SK-N-SH (cell line): Measurements from ENCODE around the gene STARD10. TPM values are rescaled to one million over a fixed set of nuclear protein-coding genes. Genes with fewer than 3 reads are reported as not detected.

Experiments
- CTCF ChIA-PET: fragments of 300-600, 350-600 bp; formaldehyde crosslinking; extraction: SDS; loops from one replicate; lab custom pipeline; 2021; lab: Yijun Ruan, JAX
- POLR2A ChIA-PET: fragments of 350-600 bp; sonication (Branson Sonifier 250); formaldehyde crosslinking; extraction: SDS; loops from one replicate; lab custom pipeline; 2020; ENCODE audit warnings: antibody characterized with exemption, inconsistent platforms; lab: Yijun Ruan, JAX
- DNase-seq: peaks from one replicate; pipeline ENCODE4 v3.0.0; 2012
- H2AFZ ChIP-seq: fragments of 200-600 bp; sonication (generic); 2 replicates; pipeline ENCODE4 v1.8.1; 2016; ENCODE audit warnings: antibody characterized with exemption, mild to moderate bottlenecking, low read depth
- H3F3A ChIP-seq: fragments of 200-600 bp; sonication (generic); replicated peaks from 2 replicates; pipeline ENCODE3; 2016; ENCODE audit warnings: antibody characterized with exemption, mild to moderate bottlenecking; ENCODE audit not compliant: insufficient read depth
- H3K27ac ChIP-seq, 2 experiments: fragments of 200-500 bp in 1 of 2; fragments of 200-600 bp in 1 of 2; sonication (Bioruptor generic) in 1 of 2; sonication (generic), shearing (Covaris generic) in 1 of 2; 2 replicates each; pipeline versions ENCODE4 v1.5.1 to v1.6.1; 2014 to 2016; ENCODE audit warnings: low read depth in 2 of 2, inconsistent platforms in 1 of 2, low read length in 1 of 2, mild to moderate bottlenecking in 1 of 2, mixed read lengths in 1 of 2
- H3K27me3 ChIP-seq: fragments of 200-600 bp; sonication (generic), shearing (Covaris generic); 2 replicates; pipeline ENCODE4 v1.6.1; 2016; ENCODE audit warnings: mixed run types; ENCODE audit not compliant: insufficient read depth
- H3K36me3 ChIP-seq, 2 experiments: fragments of 200-500 bp in 1 of 2; fragments of 200-600 bp in 1 of 2; sonication (Bioruptor generic) in 1 of 2; sonication (generic) in 1 of 2; replicated peaks in 1 of 2; 2 replicates each; pipeline versions ENCODE3 to v1.5.1; 2014 to 2016; ENCODE audit warnings: low read length in 1 of 2, mild to moderate bottlenecking in 1 of 2; ENCODE audit not compliant: insufficient read depth in 2 of 2, control insufficient read depth in 1 of 2
- H3K4me1 ChIP-seq, 2 experiments: fragments of 200-500 bp in 1 of 2; fragments of 200-600 bp in 1 of 2; sonication (Bioruptor generic) in 1 of 2; sonication (generic), shearing (Covaris generic) in 1 of 2; 2 replicates each; pipeline versions ENCODE4 v1.5.1 to v1.6.1; 2014 to 2016; ENCODE audit warnings: low read depth in 1 of 2, low read length in 1 of 2, mixed run types in 1 of 2; ENCODE audit not compliant: insufficient read depth in 2 of 2, control insufficient read depth in 1 of 2
- H3K4me2 ChIP-seq: fragments of 200-600 bp; sonication (generic), shearing (Covaris generic); 2 replicates; pipeline ENCODE4 v1.6.1; 2017; ENCODE audit warnings: mixed run types
- H3K4me3 ChIP-seq, 2 experiments: fragments of 200-500 bp in 1 of 2; fragments of 200-600 bp in 1 of 2; sonication (Bioruptor generic) in 1 of 2; sonication (generic), shearing (Covaris generic) in 1 of 2; 2 replicates each; pipeline versions ENCODE4 v1.5.1 to v1.8.1; 2014 to 2016; ENCODE audit warnings: low read depth in 2 of 2, inconsistent platforms in 1 of 2, low read length in 1 of 2, mild to moderate bottlenecking in 1 of 2, mixed read lengths in 1 of 2, moderate library complexity in 1 of 2
- H3K79me2 ChIP-seq: fragments of 200-600 bp; sonication (generic); 2 replicates; pipeline ENCODE4 v1.8.1; 2017; ENCODE audit warnings: mild to moderate bottlenecking; ENCODE audit not compliant: insufficient read depth
- H3K9ac ChIP-seq: fragments of 200-600 bp; sonication (generic); 2 replicates; pipeline ENCODE4 v1.6.1; 2017; ENCODE audit warnings: mixed run types
- H3K9me2 ChIP-seq: fragments of 200-600 bp; sonication (generic); 2 replicates; pipeline ENCODE4 v1.6.1; 2017; ENCODE audit warnings: mixed run types
- H3K9me3 ChIP-seq: fragments of 200-600 bp; sonication (generic); 2 replicates; pipeline ENCODE4 v1.6.1; 2017; ENCODE audit warnings: mixed run types, mild to moderate bottlenecking, moderate library complexity
- H4K20me1 ChIP-seq: fragments of 200-600 bp; sonication (generic); 2 replicates; pipeline ENCODE4 v1.6.1; 2017; ENCODE audit warnings: mild to moderate bottlenecking, mixed run types; ENCODE audit not compliant: insufficient read depth
- CHD2 ChIP-seq: fragments of 150-350 bp; IDR thresholded peaks from 2 replicates; pipeline ENCODE4 v1.6.1; 2018; ENCODE audit warnings: low read length; ENCODE audit not compliant: partially characterized antibody
- EZH2phosphoT487 ChIP-seq: fragments of 200-600 bp; sonication (generic); IDR thresholded peaks from 2 replicates; pipeline ENCODE4 v1.6.1; 2017; ENCODE audit warnings: low read depth, mixed run types, mild to moderate bottlenecking, antibody characterized with exemption, moderate library complexity, borderline replicate concordance
- FOSL2 ChIP-seq: IDR thresholded peaks from 2 replicates; pipeline ENCODE4 v1.4.0; 2012; ENCODE audit warnings: low read depth, mild to moderate bottlenecking, moderate library complexity, borderline replicate concordance
- FOXM1 ChIP-seq: IDR thresholded peaks from 2 replicates; pipeline ENCODE4 v1.4.0; 2012; ENCODE audit warnings: low read depth, mild to moderate bottlenecking
- GATA2 ChIP-seq: sonication (generic); formaldehyde crosslinking; IDR thresholded peaks from 2 replicates; pipeline ENCODE4 v1.5.0; 2020; ENCODE audit warnings: mild to moderate bottlenecking, missing genetic modification reagents
- MEF2A ChIP-seq: IDR thresholded peaks from 2 replicates; pipeline ENCODE4 v1.4.0; 2012; ENCODE audit warnings: low read depth, borderline replicate concordance
- MXI1 ChIP-seq: IDR thresholded peaks from 2 replicates; pipeline ENCODE4 v1.6.1; 2012; ENCODE audit warnings: mild to moderate bottlenecking, low read depth, low read length, improper control_type of control experiment
- NFIC ChIP-seq: IDR thresholded peaks from 2 replicates; pipeline ENCODE4 v1.4.0; 2012; ENCODE audit warnings: borderline replicate concordance
- RAD21 ChIP-seq: IDR thresholded peaks from 2 replicates; pipeline ENCODE4 v1.6.1; 2012; ENCODE audit warnings: mild to moderate bottlenecking, low read length
- RCOR1 ChIP-seq: fragments of 150-350 bp; IDR thresholded peaks from 2 replicates; pipeline ENCODE4 v1.6.1; 2017; ENCODE audit warnings: antibody characterized with exemption, low read length
- RXRA ChIP-seq: IDR thresholded peaks from 2 replicates; pipeline ENCODE4 v1.4.0; 2012; ENCODE audit warnings: low read depth, mild to moderate bottlenecking, borderline replicate concordance
- SIN3A ChIP-seq: IDR thresholded peaks from 2 replicates; pipeline ENCODE4 v1.6.1; 2012; ENCODE audit warnings: low read depth, mild to moderate bottlenecking, low read length, moderate library complexity, borderline replicate concordance
- SMC3 ChIP-seq: IDR thresholded peaks from 2 replicates; pipeline ENCODE4 v1.6.1; 2012; ENCODE audit warnings: low read depth, low read length, improper control_type of control experiment
- TAF1 ChIP-seq: IDR thresholded peaks from 2 replicates; pipeline ENCODE4 v1.6.1; 2012; ENCODE audit warnings: low read depth, mild to moderate bottlenecking, low read length, moderate library complexity, borderline replicate concordance
- TEAD4 ChIP-seq: IDR thresholded peaks from 2 replicates; pipeline ENCODE4 v1.4.0; 2012; ENCODE audit warnings: mild to moderate bottlenecking, borderline replicate concordance; ENCODE audit not compliant: insufficient read depth
- YY1 ChIP-seq: IDR thresholded peaks from 2 replicates; pipeline ENCODE4 v1.4.0; 2012; ENCODE audit warnings: low read depth, mild to moderate bottlenecking
- WGBS: methylation state at CpG from one replicate; pipeline ENCODE4 v1.1.6; 2017; ENCODE audit warnings: low lambda C conversion rate; 5-methylcytosine and 5-hydroxymethylcytosine counted together
- polyA plus RNA-seq, 3 experiments: library from polyadenylated mRNA; depleted of rRNA; stranded (reverse); fragments of >200 nt; gene quantifications; 2 replicates each; pipeline ENCODE4 v1.2.3, GENCODE V29; 2012
- TF ChIP-seq, protein P1 (sequence below): fragments of 150-350 bp; IDR thresholded peaks from 2 replicates; pipeline ENCODE4 v1.6.1; 2017; ENCODE audit warnings: antibody characterized with exemption, low read length, low read depth, borderline replicate concordance
- TF ChIP-seq, protein P2 (sequence below): fragments of 200-600 bp; sonication (generic); IDR thresholded peaks from 2 replicates; pipeline ENCODE4 v1.6.1; 2017; ENCODE audit warnings: antibody characterized with exemption, mild to moderate bottlenecking, moderate library complexity
- TF ChIP-seq, protein P3 (sequence below): IDR thresholded peaks from 2 replicates; pipeline ENCODE4 v1.4.0; 2012; ENCODE audit warnings: low read depth, borderline replicate concordance
- TF ChIP-seq, protein P4 (sequence below): IDR thresholded peaks from 2 replicates; pipeline ENCODE4 v1.4.0; 2012; ENCODE audit warnings: low read depth, borderline replicate concordance

Gene STARD10
- polyA plus RNA-seq, 1 of the 3 experiments (the other 2 are of a cell fraction): 47.7 TPM

DNA sequence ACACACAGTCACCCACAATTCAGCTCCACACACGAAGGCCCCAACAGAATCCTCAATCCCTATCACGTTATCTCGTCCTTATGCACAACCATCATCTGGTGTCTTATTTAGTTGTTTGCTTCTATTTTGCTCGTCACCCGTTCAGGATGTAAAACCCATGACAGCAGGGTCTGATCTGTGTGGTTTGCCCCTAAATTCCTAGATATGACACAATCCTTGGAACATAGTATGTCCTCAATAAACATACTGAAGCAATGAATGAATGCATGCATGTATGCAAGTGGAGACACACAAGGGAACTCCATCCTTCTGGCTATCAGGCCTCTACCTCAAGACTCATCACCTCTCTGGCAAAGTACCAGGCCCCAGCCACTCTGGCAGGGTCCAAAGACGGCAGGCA lies 20.2 kb downstream of the STARD10 start:
- Histone ChIP-seq H4K20me1 (no peaks in the 10 kb centered on the region), H3K9ac (no peak overlapping the region), H3K4me3 (no peak overlapping the region; a peak in 1 of 4 replicates), H2AFZ (no peak overlapping the region), H3K27me3 (no peaks in the 10 kb centered on the region), H3K79me2 (no peaks in the 10 kb centered on the region), H3K9me3 (no peaks in the 10 kb centered on the region), H3K36me3 (no peaks in the 10 kb centered on the region), H3K9me2 (no peaks in the 10 kb centered on the region), H3F3A (peaks cover 3% of the 10 kb centered on the region)
- WGBS: 65% methylated on average over 6 of the region's 6 CpGs
- POLR2A ChIA-PET: no interaction called here
- no peak for DNase-seq
- CTCF ChIA-PET: interaction anchor here (0.6 to 2.0 kb wide), 3 partner anchors 9 to 89 kb away, joined by 3 to 14 read pairs (median 4); no protein-coding TSS in a partner anchor
- TF ChIP-seq TAF1: no peak
- no peak for TF ChIP-seq MEF2A
- TF ChIP-seq MXI1: no peak
- no peak for TF ChIP-seq SMC3
- TF ChIP-seq FOSL2: no peak
- no peak for TF ChIP-seq EZH2phosphoT487
- no peak for TF ChIP-seq GATA2
- TF ChIP-seq, protein P1, sequence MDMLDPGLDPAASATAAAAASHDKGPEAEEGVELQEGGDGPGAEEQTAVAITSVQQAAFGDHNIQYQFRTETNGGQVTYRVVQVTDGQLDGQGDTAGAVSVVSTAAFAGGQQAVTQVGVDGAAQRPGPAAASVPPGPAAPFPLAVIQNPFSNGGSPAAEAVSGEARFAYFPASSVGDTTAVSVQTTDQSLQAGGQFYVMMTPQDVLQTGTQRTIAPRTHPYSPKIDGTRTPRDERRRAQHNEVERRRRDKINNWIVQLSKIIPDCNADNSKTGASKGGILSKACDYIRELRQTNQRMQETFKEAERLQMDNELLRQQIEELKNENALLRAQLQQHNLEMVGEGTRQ: no peak
- TF ChIP-seq RAD21: no peak
- no peak for TF ChIP-seq CHD2
- no peak for TF ChIP-seq FOXM1
- no peak for TF ChIP-seq YY1
- TF ChIP-seq, protein P2, sequence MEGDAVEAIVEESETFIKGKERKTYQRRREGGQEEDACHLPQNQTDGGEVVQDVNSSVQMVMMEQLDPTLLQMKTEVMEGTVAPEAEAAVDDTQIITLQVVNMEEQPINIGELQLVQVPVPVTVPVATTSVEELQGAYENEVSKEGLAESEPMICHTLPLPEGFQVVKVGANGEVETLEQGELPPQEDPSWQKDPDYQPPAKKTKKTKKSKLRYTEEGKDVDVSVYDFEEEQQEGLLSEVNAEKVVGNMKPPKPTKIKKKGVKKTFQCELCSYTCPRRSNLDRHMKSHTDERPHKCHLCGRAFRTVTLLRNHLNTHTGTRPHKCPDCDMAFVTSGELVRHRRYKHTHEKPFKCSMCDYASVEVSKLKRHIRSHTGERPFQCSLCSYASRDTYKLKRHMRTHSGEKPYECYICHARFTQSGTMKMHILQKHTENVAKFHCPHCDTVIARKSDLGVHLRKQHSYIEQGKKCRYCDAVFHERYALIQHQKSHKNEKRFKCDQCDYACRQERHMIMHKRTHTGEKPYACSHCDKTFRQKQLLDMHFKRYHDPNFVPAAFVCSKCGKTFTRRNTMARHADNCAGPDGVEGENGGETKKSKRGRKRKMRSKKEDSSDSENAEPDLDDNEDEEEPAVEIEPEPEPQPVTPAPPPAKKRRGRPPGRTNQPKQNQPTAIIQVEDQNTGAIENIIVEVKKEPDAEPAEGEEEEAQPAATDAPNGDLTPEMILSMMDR: no peak
- TF ChIP-seq, all 33 proteins: peak for 0
- peaks cover 26 to 70% of the 10 kb centered on the region in 2 experiments for H3K4me1 ChIP-seq
- peak overlapping the region; percentile 52 to 90; a peak in 3 of 4 replicates for H3K27ac ChIP-seq
- H3K4me2 ChIP-seq: peak overlapping the region; percentile 57; the same call in 1 of the 2 replicates

DNA sequence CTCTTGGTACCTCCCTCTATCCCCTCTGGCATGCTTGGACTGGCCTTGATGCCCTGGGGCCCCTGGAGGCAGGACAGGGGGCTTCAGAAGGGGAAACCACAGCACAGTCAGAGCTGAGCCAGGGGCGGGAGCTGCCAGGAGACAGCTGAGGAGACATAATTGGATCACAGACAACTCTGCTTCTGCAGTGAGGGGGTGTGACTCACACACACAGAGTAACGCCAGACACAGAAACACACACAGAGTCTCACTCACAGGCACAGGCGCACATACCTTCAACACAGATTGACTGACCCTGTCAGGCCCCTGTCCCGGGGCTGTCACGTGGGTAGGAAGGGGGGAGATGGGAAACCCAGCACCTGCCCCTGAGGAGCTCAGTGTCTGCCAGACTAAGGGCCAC lies 20.6 kb downstream of the STARD10 start:
- CTCF ChIA-PET: interaction anchor here (0.6 to 2.0 kb wide), 6 partner anchors 9 to 89 kb away, joined by 3 to 14 read pairs (median 4); no protein-coding TSS in a partner anchor
- H2AFZ ChIP-seq: no peak overlapping the region
- H3K9ac ChIP-seq: no peak overlapping the region
- TF ChIP-seq, protein P3, sequence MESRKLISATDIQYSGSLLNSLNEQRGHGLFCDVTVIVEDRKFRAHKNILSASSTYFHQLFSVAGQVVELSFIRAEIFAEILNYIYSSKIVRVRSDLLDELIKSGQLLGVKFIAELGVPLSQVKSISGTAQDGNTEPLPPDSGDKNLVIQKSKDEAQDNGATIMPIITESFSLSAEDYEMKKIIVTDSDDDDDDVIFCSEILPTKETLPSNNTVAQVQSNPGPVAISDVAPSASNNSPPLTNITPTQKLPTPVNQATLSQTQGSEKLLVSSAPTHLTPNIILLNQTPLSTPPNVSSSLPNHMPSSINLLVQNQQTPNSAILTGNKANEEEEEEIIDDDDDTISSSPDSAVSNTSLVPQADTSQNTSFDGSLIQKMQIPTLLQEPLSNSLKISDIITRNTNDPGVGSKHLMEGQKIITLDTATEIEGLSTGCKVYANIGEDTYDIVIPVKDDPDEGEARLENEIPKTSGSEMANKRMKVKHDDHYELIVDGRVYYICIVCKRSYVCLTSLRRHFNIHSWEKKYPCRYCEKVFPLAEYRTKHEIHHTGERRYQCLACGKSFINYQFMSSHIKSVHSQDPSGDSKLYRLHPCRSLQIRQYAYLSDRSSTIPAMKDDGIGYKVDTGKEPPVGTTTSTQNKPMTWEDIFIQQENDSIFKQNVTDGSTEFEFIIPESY: no peak
- TF ChIP-seq SIN3A (peak; percentile 57; the same call in 1 of the 2 replicates), RXRA (no peak), MXI1 (peak; percentile 87), TAF1 (no peak), YY1 (no peak), TEAD4 (no peak), RAD21 (peak; percentile 18; the same call in 1 of the 2 replicates), GATA2 (no peak; the same call in 1 of the 2 replicates), RCOR1 (peak; percentile 60; the same call in 1 of the 2 replicates), CHD2 (peak; percentile 30), NFIC (peak; percentile 39; the same call in 1 of the 2 replicates)
- TF ChIP-seq, protein P4, sequence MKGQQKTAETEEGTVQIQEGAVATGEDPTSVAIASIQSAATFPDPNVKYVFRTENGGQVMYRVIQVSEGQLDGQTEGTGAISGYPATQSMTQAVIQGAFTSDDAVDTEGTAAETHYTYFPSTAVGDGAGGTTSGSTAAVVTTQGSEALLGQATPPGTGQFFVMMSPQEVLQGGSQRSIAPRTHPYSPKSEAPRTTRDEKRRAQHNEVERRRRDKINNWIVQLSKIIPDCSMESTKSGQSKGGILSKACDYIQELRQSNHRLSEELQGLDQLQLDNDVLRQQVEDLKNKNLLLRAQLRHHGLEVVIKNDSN: peak; percentile 81

More for the DNA sequence above, 20.6 kb downstream of the STARD10 start:
- H3F3A ChIP-seq: peaks cover 3% of the 10 kb centered on the region
- POLR2A ChIA-PET: interaction anchor here (0.5 kb wide), 1 partner anchor 502 kb away, joined by 3 read pairs; no protein-coding TSS in a partner anchor
- H3K79me2 ChIP-seq: no peaks in the 10 kb centered on the region
- H3K27ac ChIP-seq: peak overlapping the region; percentile 52 to 90; a peak in 3 of 4 replicates
- DNase-seq: peak; percentile 87
- peaks cover 26 to 66% of the 10 kb centered on the region in 2 experiments for H3K4me1 ChIP-seq
- H4K20me1 ChIP-seq: no peaks in the 10 kb centered on the region
- H3K4me3 ChIP-seq: no peak overlapping the region
- no peaks in the 10 kb centered on the region for H3K27me3 ChIP-seq
- no peaks in the 10 kb centered on the region for H3K36me3 ChIP-seq
- WGBS: 18% methylated on average over 5 of the region's 5 CpGs
- H3K4me2 ChIP-seq: peak overlapping the region; percentile 57; the same call in 1 of the 2 replicates
- H3K9me3 ChIP-seq: no peaks in the 10 kb centered on the region
- H3K9me2 ChIP-seq: no peaks in the 10 kb centered on the region
